HFFc6 (cell line): ENCODE measurements around the gene EAF2. TPM values are rescaled to one million over a fixed set of nuclear protein-coding genes. Genes with fewer than 3 reads are reported as not detected.

ENCODE experiments used
- DNase-seq: peaks from one replicate; pipeline ENCODE4 v3.0.0-alpha.2; 2018
- H3K27ac Mint-ChIP-seq: 2 replicates; pipeline ENCODE4 v1.8.0; 2020; ENCODE audit warnings: mild to moderate bottlenecking, mixed read lengths
- H3K27me3 Mint-ChIP-seq: 2 replicates; pipeline ENCODE4 v1.8.0; 2021; ENCODE audit warnings: mild to moderate bottlenecking, moderate library complexity, mixed read lengths; ENCODE audit not compliant: insufficient read depth
- H3K36me3 Mint-ChIP-seq: 2 replicates; pipeline ENCODE4 v1.8.0; 2021; ENCODE audit warnings: low read depth, mixed read lengths
- H3K4me1 Mint-ChIP-seq: 2 replicates; pipeline ENCODE4 v1.8.0; 2020; ENCODE audit warnings: low read depth, mixed read lengths
- H3K4me3 Mint-ChIP-seq: 2 replicates; pipeline ENCODE4 v1.8.0; 2020; ENCODE audit warnings: mild to moderate bottlenecking, moderate library complexity, mixed read lengths
- H3K9me3 Mint-ChIP-seq: 2 replicates; pipeline ENCODE4 v1.8.0; 2020; ENCODE audit warnings: mild to moderate bottlenecking, mixed read lengths
- total RNA-seq, 6 experiments: library from RNA; stranded (reverse); fragmentation: NEBNext Ultra II Directional; extraction: Animal tissue kit (Norgen Biotek cat#: 25700); gene quantifications; 2 replicates in 1 of 6; 3 replicates in 5 of 6; pipeline ENCODE4 v1.2.3, GENCODE V29; 2021
- TF ChIP-seq, protein P1 (sequence below): fragments of 200-600 bp; sonication (generic); IDR thresholded peaks from 2 replicates; pipeline ENCODE4 v1.5.0; 2021; ENCODE audit warnings: antibody characterized with exemption, mild to moderate bottlenecking

The EAF2 gene
- total RNA-seq, 6 experiments from 2014 or later = 1.4 to 1.8 (median 1.7) TPM

DNA sequence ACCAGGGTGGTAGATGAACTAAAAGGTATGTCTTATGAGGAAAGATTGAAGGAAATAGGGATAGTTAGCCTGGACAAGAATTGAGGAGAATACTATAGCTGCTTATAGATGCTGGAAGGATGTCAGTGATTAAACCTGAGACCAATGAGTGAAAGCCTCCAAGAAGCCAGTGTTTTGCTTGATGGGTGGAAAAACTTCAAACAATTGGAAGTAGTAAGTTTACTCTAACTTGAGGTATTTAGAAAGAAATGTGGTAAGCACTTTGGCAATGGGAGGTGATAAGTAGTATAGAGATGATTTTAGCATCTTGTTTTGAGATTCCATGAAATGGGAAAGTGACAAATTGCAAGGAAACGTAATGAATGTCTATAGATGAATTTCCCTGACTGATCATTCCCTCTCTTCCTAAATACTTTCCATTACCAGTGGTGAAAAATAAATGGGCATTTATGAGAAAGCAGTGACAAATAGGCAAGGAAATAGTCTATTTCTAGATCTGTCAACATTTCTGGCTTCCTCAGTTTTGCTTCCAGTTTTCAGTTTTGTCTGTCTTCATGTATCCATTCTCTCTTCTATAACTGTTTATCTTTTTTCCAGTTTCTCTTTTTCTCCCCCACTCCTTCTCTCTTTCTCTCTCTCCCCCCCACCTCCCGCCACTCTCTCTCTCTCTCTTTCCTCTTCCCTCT lies 78.4 kb downstream of the EAF2 start:
- Mint-ChIP-seq H3K27me3 (peaks cover under 1% of the 10 kb centered on the region; the same call in 1 of the 2 replicates), H3K27ac (no peak overlapping the region), H3K4me1 (no peaks in the 10 kb centered on the region), H3K36me3 (peaks cover 2% of the 10 kb centered on the region; the same call in 1 of the 2 replicates), H3K9me3 (no peaks in the 10 kb centered on the region), H3K4me3 (no peak overlapping the region)
- no peak for DNase-seq
- TF ChIP-seq, protein P1, sequence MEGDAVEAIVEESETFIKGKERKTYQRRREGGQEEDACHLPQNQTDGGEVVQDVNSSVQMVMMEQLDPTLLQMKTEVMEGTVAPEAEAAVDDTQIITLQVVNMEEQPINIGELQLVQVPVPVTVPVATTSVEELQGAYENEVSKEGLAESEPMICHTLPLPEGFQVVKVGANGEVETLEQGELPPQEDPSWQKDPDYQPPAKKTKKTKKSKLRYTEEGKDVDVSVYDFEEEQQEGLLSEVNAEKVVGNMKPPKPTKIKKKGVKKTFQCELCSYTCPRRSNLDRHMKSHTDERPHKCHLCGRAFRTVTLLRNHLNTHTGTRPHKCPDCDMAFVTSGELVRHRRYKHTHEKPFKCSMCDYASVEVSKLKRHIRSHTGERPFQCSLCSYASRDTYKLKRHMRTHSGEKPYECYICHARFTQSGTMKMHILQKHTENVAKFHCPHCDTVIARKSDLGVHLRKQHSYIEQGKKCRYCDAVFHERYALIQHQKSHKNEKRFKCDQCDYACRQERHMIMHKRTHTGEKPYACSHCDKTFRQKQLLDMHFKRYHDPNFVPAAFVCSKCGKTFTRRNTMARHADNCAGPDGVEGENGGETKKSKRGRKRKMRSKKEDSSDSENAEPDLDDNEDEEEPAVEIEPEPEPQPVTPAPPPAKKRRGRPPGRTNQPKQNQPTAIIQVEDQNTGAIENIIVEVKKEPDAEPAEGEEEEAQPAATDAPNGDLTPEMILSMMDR = no peak

DNA sequence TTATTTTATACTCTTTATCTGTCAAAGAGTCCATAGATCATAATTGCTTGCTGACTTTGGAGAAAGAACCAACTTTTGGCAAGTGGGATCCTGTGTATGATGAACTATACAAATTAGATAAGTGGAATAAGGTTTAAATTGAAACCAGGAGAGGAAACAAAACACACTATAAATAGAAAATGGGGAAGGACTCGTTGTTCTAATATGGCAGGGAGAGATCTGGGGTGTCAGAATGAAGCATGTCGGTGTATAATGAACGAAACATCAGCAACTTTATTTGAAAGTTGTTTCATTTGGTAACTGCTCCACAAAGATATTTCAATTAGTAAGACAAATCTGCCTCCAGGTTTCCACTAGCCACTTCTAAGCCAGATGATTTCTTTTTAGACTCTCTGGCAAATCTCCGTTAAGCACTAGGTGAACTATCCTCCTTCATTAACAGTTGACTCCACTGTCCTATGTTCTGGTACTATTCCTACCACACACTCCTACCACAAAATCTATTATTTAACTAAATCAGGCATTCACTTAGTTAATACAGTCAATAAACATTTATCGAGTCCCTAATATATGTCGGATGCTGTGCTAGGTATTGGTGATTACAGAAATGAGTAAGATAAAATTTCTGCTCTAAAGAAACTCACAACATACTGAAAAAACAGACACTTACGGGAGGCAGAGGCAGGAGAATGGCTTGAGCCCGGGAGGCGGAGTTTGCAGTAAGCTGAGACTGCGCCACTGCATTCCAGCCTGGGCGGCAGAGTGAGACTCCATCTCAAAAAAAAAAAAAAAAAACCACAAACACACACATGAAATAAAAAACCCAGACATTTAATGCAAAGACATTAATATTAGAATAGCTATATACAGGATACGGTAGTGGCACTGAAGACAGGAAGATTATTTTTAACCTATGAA lies 79.3 kb downstream of the EAF2 start:
- TF ChIP-seq, protein P1 = no peak
- Mint-ChIP-seq H3K27me3 (no peaks in the 10 kb centered on the region; the same call in 1 of the 2 replicates), H3K9me3 (no peaks in the 10 kb centered on the region), H3K4me1 (peaks cover 4% of the 10 kb centered on the region), H3K36me3 (no peaks in the 10 kb centered on the region), H3K27ac (no peak overlapping the region), H3K4me3 (no peak overlapping the region)
- no peak for DNase-seq

DNA sequence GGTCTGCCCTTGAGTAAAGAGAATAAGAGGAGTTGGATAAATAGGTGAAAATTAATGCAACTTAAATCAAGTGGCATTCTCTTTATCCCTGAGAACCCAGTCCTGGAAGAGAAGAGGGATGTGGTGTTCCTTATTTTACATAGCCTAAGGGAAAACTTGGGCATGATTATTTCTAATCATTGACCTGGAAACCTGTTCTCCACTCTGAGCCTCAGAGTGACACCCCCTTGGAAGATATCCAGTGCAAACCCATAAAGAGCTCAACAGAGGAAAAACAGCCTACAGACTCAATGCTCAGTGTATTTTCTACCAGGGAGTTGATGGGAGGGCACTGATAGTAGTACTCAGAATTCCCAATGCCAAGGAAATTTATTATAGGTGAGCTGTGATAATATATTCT lies 81.2 kb downstream of the EAF2 start:
- no peaks in the 10 kb centered on the region for H3K9me3 Mint-ChIP-seq
- no peaks in the 10 kb centered on the region for H3K36me3 Mint-ChIP-seq
- H3K27ac Mint-ChIP-seq = no peak overlapping the region
- H3K27me3 Mint-ChIP-seq = no peaks in the 10 kb centered on the region; the same call in 1 of the 2 replicates
- H3K4me1 Mint-ChIP-seq = peaks cover 7% of the 10 kb centered on the region
- TF ChIP-seq, protein P1 = no peak
- no peak overlapping the region for H3K4me3 Mint-ChIP-seq
- no peak for DNase-seq

DNA sequence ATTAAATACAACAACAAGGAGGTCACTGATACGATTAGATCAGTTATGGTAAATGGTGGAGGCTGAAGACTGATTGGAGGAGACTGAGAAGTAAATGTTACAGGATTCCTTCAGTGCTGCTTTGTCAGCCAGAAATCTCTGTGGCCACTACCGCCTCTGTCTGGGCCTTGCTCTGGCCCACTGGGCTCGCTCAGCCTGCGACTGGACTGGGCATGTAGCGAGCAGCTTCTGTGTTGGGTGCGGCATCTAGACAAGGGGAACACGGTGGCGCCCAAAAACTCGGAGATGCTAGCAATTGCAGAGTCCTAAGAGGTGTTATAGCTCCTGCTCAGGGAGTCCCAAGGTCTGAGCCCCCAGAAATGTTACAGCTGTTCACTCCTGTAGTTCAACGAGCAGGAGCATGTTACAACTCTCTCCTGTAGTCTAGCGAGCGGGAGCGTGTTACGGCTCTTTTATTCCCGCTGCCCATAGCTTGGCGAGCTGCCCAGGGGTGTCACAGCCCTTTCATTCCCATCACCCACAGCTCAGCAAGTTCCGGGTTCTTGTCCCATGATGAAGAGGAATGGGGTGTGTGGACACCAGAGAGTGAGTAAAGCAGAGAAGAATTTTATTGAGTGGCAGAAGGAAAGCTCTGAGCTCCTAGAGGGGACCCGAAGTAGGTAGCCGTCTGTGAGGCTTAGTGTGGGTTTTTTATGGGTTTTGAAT lies 83.9 kb downstream of the EAF2 start:
- TF ChIP-seq, protein P1 = no peak
- peak; percentile 24 for DNase-seq
- Mint-ChIP-seq H3K36me3 (no peaks in the 10 kb centered on the region), H3K9me3 (no peaks in the 10 kb centered on the region), H3K4me1 (peaks cover 7% of the 10 kb centered on the region), H3K27me3 (no peaks in the 10 kb centered on the region; the same call in 1 of the 2 replicates), H3K27ac (no peak overlapping the region), H3K4me3 (peak overlapping the region; percentile 24; the same call in 1 of the 2 replicates)

DNA sequence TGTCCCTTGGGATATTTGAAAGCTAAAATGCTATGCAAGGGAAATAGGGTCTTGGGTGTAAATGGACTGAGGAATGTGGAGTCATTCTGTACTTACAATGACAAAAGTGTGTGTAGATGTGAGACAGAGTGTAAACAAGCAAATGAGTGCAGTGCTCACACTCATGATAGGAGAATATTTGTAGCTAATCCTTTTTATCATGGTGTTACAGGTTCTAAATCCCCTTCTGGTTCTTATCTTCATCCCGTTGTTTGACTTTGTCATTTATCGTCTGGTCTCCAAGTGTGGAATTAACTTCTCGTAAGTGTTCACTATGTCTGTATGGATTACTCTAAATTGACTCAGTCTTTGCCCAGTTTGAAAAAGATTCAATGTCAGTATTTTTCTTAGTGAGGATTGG lies 89.7 kb downstream of the EAF2 start:
- H3K4me1 Mint-ChIP-seq = no peaks in the 10 kb centered on the region

More for the DNA sequence above, 89.7 kb downstream of the EAF2 start:
- no peak overlapping the region for H3K4me3 Mint-ChIP-seq
- no peak overlapping the region for H3K27ac Mint-ChIP-seq
- no peaks in the 10 kb centered on the region for H3K36me3 Mint-ChIP-seq
- no peaks in the 10 kb centered on the region for H3K9me3 Mint-ChIP-seq
- H3K27me3 Mint-ChIP-seq = no peaks in the 10 kb centered on the region
- DNase-seq = no peak
- TF ChIP-seq, protein P1 = no peak
